IMR-90 (cell line): ENCODE results near the gene USH2A. TPM values are rescaled to one million over a fixed set of nuclear protein-coding genes. Genes with fewer than 3 reads are reported as not detected.

Source experiments
- ATAC-seq: fragments of 200-7000 bp; cut with Tn5 transposase; 2 replicates; pipeline ENCODE4 v1.9.1; 2020; ENCODE audit warnings: low read depth, mild to moderate bottlenecking, moderate library complexity
- BruUV-seq: library from RNA; stranded (reverse); fragments of 400-500 nt; replicated peaks from 2 replicates; lab custom pipeline; 2021; lab: Mats Ljungman, UMichigan
- CTCF ChIA-PET: fragments of 300-600 bp; formaldehyde crosslinking; extraction: SDS; loops from one replicate; lab custom pipeline; 2021; ENCODE audit warnings: antibody characterized with exemption; lab: Yijun Ruan, JAX
- POLR2A ChIA-PET: fragments of 300-600 bp; sonication (Branson Sonifier 250); formaldehyde crosslinking; loops from one replicate; lab custom pipeline; 2022; ENCODE audit warnings: antibody characterized with exemption; ENCODE audit not compliant: unreplicated experiment; lab: Charles Lee
- DNase-seq: peaks from one replicate; pipeline ENCODE4 v3.0.0; 2013
- H2AFZ ChIP-seq: replicated peaks from 2 replicates; pipeline ENCODE3; 2013; ENCODE audit warnings: low read length, mild to moderate bottlenecking; ENCODE audit not compliant: poor library complexity
- H2AK5ac ChIP-seq: 2 replicates; pipeline ENCODE4 v1.6.1; 2013; ENCODE audit warnings: low read depth, low read length, inconsistent platforms
- H2AK9ac ChIP-seq: replicated peaks from 2 replicates; pipeline ENCODE3; 2013; ENCODE audit warnings: mild to moderate bottlenecking, low read depth, low read length, moderate library complexity; ENCODE audit not compliant: poor library complexity
- H2BK120ac ChIP-seq: 2 replicates; pipeline ENCODE4 v1.6.1; 2013; ENCODE audit warnings: low read depth, low read length, inconsistent platforms
- H2BK15ac ChIP-seq: 3 replicates; pipeline ENCODE4 v1.6.1; 2013; ENCODE audit warnings: low read depth, low read length, inconsistent platforms
- H2BK20ac ChIP-seq: 2 replicates; pipeline ENCODE4 v1.6.1; 2013; ENCODE audit warnings: low read depth, mild to moderate bottlenecking, inconsistent platforms, low read length, moderate library complexity
- H2BK5ac ChIP-seq: 2 replicates; pipeline ENCODE4 v1.6.1; 2013; ENCODE audit warnings: mild to moderate bottlenecking, low read depth, low read length, inconsistent platforms; ENCODE audit not compliant: poor library complexity, severe bottlenecking
- H3K14ac ChIP-seq: replicated peaks from 2 replicates; pipeline ENCODE4 v1.6.1; 2013; ENCODE audit warnings: low read depth, low read length, inconsistent platforms
- H3K18ac ChIP-seq: 2 replicates; pipeline ENCODE4 v1.6.1; 2013; ENCODE audit warnings: low read depth, low read length, control low read depth
- H3K23ac ChIP-seq: 2 replicates; pipeline ENCODE4 v1.6.1; 2013; ENCODE audit warnings: low read depth, low read length, inconsistent platforms
- H3K27ac ChIP-seq: 2 replicates; pipeline ENCODE4 v1.5.1; 2013; ENCODE audit warnings: mild to moderate bottlenecking, control low read depth, low read length; ENCODE audit not compliant: insufficient read depth
- H3K27me3 ChIP-seq: 2 replicates; pipeline ENCODE4 v1.6.1; 2013; ENCODE audit warnings: low read length; ENCODE audit not compliant: control insufficient read depth, insufficient read depth
- H3K36me3 ChIP-seq: 2 replicates; pipeline ENCODE4 v1.6.1; 2013; ENCODE audit warnings: low read length, mixed read lengths; ENCODE audit not compliant: control insufficient read depth, insufficient read depth
- H3K4ac ChIP-seq: 2 replicates; pipeline ENCODE4 v1.6.1; 2013; ENCODE audit warnings: low read depth, low read length, inconsistent platforms
- H3K4me1 ChIP-seq: 2 replicates; pipeline ENCODE4 v1.6.1; 2013; ENCODE audit warnings: low read length, mixed read lengths; ENCODE audit not compliant: control insufficient read depth, insufficient read depth
- H3K4me2 ChIP-seq: 2 replicates; pipeline ENCODE4 v1.6.1; 2013; ENCODE audit warnings: low read depth, mild to moderate bottlenecking, control low read depth, low read length, moderate library complexity
- H3K4me3 ChIP-seq: 2 replicates; pipeline ENCODE4 v1.5.1; 2013; ENCODE audit warnings: low read depth, mild to moderate bottlenecking, control low read depth, low read length, moderate library complexity; ENCODE audit not compliant: insufficient read depth
- H3K56ac ChIP-seq: 2 replicates; pipeline ENCODE4 v1.6.1; 2013; ENCODE audit warnings: low read length, inconsistent platforms; ENCODE audit not compliant: insufficient read depth; ENCODE audit errors: extremely low read depth
- H3K79me1 ChIP-seq, 2 experiments: 2 replicates each; pipeline ENCODE4 v1.6.1; 2013; ENCODE audit warnings: low read length in 2 of 2, inconsistent platforms in 1 of 2, low read depth in 1 of 2
- H3K9ac ChIP-seq: 2 replicates; pipeline ENCODE4 v1.6.1; 2013; ENCODE audit warnings: low read depth, low read length, control low read depth
- H3K9me1 ChIP-seq: 2 replicates; pipeline ENCODE4 v1.6.1; 2013; ENCODE audit warnings: low read length, inconsistent platforms; ENCODE audit not compliant: insufficient read depth
- H3K9me3 ChIP-seq: 2 replicates; pipeline ENCODE4 v1.6.1; 2013; ENCODE audit warnings: low read length; ENCODE audit not compliant: control insufficient read depth, insufficient read depth
- H4K20me1 ChIP-seq: 2 replicates; pipeline ENCODE4 v1.6.1; 2013; ENCODE audit warnings: low read length, inconsistent platforms; ENCODE audit not compliant: insufficient read depth
- H4K5ac ChIP-seq: 2 replicates; pipeline ENCODE4 v1.6.1; 2013; ENCODE audit warnings: mild to moderate bottlenecking, low read depth, low read length, control low read depth
- H4K8ac ChIP-seq, 2 experiments: 2 replicates each; pipeline ENCODE4 v1.6.1; 2013; ENCODE audit warnings: low read depth in 2 of 2, low read length in 2 of 2, control low read depth in 1 of 2, inconsistent platforms in 1 of 2
- H4K91ac ChIP-seq: 2 replicates; pipeline ENCODE4 v1.6.1; 2013; ENCODE audit warnings: low read depth, low read length, inconsistent platforms; ENCODE audit not compliant: insufficient read depth
- BHLHE40 ChIP-seq: fragments of 150-350 bp; IDR thresholded peaks from 2 replicates; pipeline ENCODE4 v1.6.1; 2016; ENCODE audit warnings: mild to moderate bottlenecking, low read depth, low read length
- CEBPB ChIP-seq: IDR thresholded peaks from 2 replicates; pipeline ENCODE4 v1.6.1; 2012; ENCODE audit warnings: low read depth, low read length, improper control_type of control experiment
- CHD1 ChIP-seq: IDR thresholded peaks from 2 replicates; pipeline ENCODE4 v1.6.1; 2012; ENCODE audit warnings: low read depth, low read length, improper control_type of control experiment
- FOS ChIP-seq: fragments of 150-350 bp; IDR thresholded peaks from 2 replicates; pipeline ENCODE4 v1.6.1; 2016; ENCODE audit warnings: low read depth, low read length
- MAFK ChIP-seq: IDR thresholded peaks from 2 replicates; pipeline ENCODE4 v1.6.1; 2012; ENCODE audit warnings: low read depth, low read length, improper control_type of control experiment
- MAZ ChIP-seq: IDR thresholded peaks from 2 replicates; pipeline ENCODE4 v1.6.1; 2012; ENCODE audit warnings: low read depth, mild to moderate bottlenecking, low read length, improper control_type of control experiment, moderate library complexity, borderline replicate concordance
- MXI1 ChIP-seq: IDR thresholded peaks from 2 replicates; pipeline ENCODE4 v1.6.1; 2012; ENCODE audit warnings: low read depth, mild to moderate bottlenecking, low read length, moderate library complexity, borderline replicate concordance
- NFE2L2 ChIP-seq: fragments of 150-350 bp; IDR thresholded peaks from 2 replicates; pipeline ENCODE4 v1.6.1; 2016; ENCODE audit warnings: low read depth, mild to moderate bottlenecking, low read length
- POLR2A ChIP-seq: IDR thresholded peaks from 2 replicates; pipeline ENCODE4 v1.6.1; 2012; ENCODE audit warnings: mild to moderate bottlenecking, low read depth, low read length
- RAD21 ChIP-seq: IDR thresholded peaks from 2 replicates; pipeline ENCODE4 v1.6.1; 2012; ENCODE audit warnings: low read length, improper control_type of control experiment
- RCOR1 ChIP-seq: IDR thresholded peaks from 2 replicates; pipeline ENCODE4 v1.6.1; 2012; ENCODE audit warnings: mild to moderate bottlenecking, low read length, improper control_type of control experiment; ENCODE audit not compliant: insufficient replicate concordance
- RFX5 ChIP-seq: IDR thresholded peaks from 2 replicates; pipeline ENCODE4 v1.8.0; 2012; ENCODE audit warnings: low read depth, mild to moderate bottlenecking, low read length, moderate library complexity
- SMC3 ChIP-seq: fragments of 150-350 bp; IDR thresholded peaks from 2 replicates; pipeline ENCODE4 v1.6.1; 2016; ENCODE audit warnings: low read depth, mild to moderate bottlenecking, antibody characterized with exemption, low read length, moderate library complexity
- WGBS, 2 experiments: methylation state at CpG; one replicate each; pipeline versions ENCODE4 v1.1.5 to v1.1.7; 2013; ENCODE audit warnings: missing lambda C conversion rate in 2 of 2; ENCODE audit not compliant: insufficient read length in 1 of 2; ENCODE audit errors: extremely low coverage in 2 of 2; 5-methylcytosine and 5-hydroxymethylcytosine counted together
- dilution Hi-C: fragments of 300-500 bp; cut with HindIII; formaldehyde crosslinking; loops from one replicate; pipeline ENCODE4 v1.14.3; 2018; ENCODE audit warnings: low sequenced_read_pairs; ENCODE audit not compliant: unreplicated experiment
- in situ Hi-C: fragments of 300-500 bp; cut with MboI; formaldehyde crosslinking; loops from 3 replicates; pipeline ENCODE4 v1.14.3; 2019; ENCODE audit warnings: low sequenced_read_pairs, inconsistent platforms, mixed read lengths
- intact Hi-C: fragments of 100-400 bp; cut with micrococcal nuclease; formaldehyde crosslinking; loops from 2 replicates; pipeline ENCODE4 v1.10.0; 2022
- polyA plus RNA-seq, 3 experiments: library from polyadenylated mRNA; depleted of rRNA; stranded (reverse); fragments of >200 nt; gene quantifications; 2 replicates each; pipeline ENCODE4 v1.2.3, GENCODE V29; 2012; ENCODE audit warnings: low replicate concordance in 1 of 3
- total RNA-seq: library from RNA; depleted of rRNA; stranded (reverse); fragments of >200 nt; gene quantifications from 2 replicates; pipeline ENCODE4 v1.2.3, GENCODE V29; 2012
- TF ChIP-seq, protein P1 (sequence below): conservative IDR thresholded peaks from 2 replicates; pipeline ENCODE4 v1.5.1; 2012; ENCODE audit warnings: mild to moderate bottlenecking, low read depth, low read length, improper control_type of control experiment
- TF ChIP-seq, protein P2 (sequence below): fragments of 150-350 bp; IDR thresholded peaks from 2 replicates; pipeline ENCODE4 v1.6.1; 2017; ENCODE audit warnings: mild to moderate bottlenecking, antibody characterized with exemption, low read length, low read depth
- TF ChIP-seq, protein P3 (sequence below): fragments of 150-350 bp; IDR thresholded peaks from 2 replicates; pipeline ENCODE4 v1.6.1; 2016; ENCODE audit warnings: low read depth, mild to moderate bottlenecking, low read length, moderate library complexity, borderline replicate concordance

Gene USH2A
- total and polyA plus RNA-seq, 2 of the 4 experiments (the other 2 are of a cell fraction): under 0.01 to 0.02 TPM

DNA sequence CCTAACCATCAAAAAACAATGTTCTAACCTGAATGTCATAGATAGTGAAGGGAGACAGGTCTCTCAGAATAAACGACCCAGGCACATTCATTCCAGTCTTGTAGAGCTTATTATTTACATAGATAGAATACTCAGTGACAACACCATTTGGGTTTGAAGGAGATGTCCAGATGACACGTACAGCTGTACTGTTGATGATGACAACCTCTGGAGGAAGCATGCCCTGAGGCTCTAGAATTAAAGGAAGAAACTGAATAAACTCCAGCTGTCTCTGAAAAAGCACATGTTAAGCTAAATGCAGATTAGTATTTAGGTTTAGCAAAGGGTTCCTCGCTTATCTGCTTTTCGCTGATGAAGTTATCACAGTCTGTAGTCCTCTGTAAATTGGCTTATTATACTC lies 579.0 kb downstream of the USH2A start:
- Histone ChIP-seq H4K20me1 (no peaks in the 10 kb centered on the region), H3K4me1 (peaks cover 6% of the 10 kb centered on the region), H2AK5ac (no peak overlapping the region), H2BK120ac (peak overlapping the region; percentile 40; the same call in 1 of the 2 replicates), H3K79me1 (no peaks in the 10 kb centered on the region), H3K36me3 (no peaks in the 10 kb centered on the region), H2BK20ac (peak overlapping the region; percentile 73; the same call in 1 of the 2 replicates), H3K4me2 (no peak overlapping the region), H3K4ac (peak overlapping the region; percentile 24; the same call in 1 of the 2 replicates), H4K91ac (no peak overlapping the region), H3K27me3 (no peaks in the 10 kb centered on the region), H3K9ac (no peak overlapping the region), H2BK15ac (peak overlapping the region; percentile 47; the same call in 1 of the 3 replicates), H3K23ac (peak overlapping the region; percentile 12; the same call in 1 of the 2 replicates), H2AFZ (no peak overlapping the region), H3K9me1 (peaks cover 6% of the 10 kb centered on the region; the same call in 1 of the 2 replicates), H4K8ac (peak overlapping the region in 1 of 2 experiments; percentile 6; a peak in 1 of 4 replicates), H4K5ac (peak overlapping the region; percentile 44; the same call in 1 of the 2 replicates), H3K18ac (peak overlapping the region; percentile 52; the same call in 1 of the 2 replicates), H3K4me3 (no peak overlapping the region), H2BK5ac (peak overlapping the region; percentile 85), H3K56ac (no peak overlapping the region), H3K27ac (no peak overlapping the region), H2AK9ac (no peak overlapping the region), H3K9me3 (no peaks in the 10 kb centered on the region), H3K14ac (no peak overlapping the region)
- TF ChIP-seq POLR2A (no peak), MXI1 (no peak), CEBPB (no peak), BHLHE40 (no peak), CHD1 (no peak), RCOR1 (no peak), NFE2L2 (no peak), RAD21 (no peak), FOS (no peak), RFX5 (no peak), MAZ (no peak), SMC3 (no peak), MAFK (no peak)
- TF ChIP-seq, protein P1, sequence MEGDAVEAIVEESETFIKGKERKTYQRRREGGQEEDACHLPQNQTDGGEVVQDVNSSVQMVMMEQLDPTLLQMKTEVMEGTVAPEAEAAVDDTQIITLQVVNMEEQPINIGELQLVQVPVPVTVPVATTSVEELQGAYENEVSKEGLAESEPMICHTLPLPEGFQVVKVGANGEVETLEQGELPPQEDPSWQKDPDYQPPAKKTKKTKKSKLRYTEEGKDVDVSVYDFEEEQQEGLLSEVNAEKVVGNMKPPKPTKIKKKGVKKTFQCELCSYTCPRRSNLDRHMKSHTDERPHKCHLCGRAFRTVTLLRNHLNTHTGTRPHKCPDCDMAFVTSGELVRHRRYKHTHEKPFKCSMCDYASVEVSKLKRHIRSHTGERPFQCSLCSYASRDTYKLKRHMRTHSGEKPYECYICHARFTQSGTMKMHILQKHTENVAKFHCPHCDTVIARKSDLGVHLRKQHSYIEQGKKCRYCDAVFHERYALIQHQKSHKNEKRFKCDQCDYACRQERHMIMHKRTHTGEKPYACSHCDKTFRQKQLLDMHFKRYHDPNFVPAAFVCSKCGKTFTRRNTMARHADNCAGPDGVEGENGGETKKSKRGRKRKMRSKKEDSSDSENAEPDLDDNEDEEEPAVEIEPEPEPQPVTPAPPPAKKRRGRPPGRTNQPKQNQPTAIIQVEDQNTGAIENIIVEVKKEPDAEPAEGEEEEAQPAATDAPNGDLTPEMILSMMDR: no peak
- TF ChIP-seq, protein P2, sequence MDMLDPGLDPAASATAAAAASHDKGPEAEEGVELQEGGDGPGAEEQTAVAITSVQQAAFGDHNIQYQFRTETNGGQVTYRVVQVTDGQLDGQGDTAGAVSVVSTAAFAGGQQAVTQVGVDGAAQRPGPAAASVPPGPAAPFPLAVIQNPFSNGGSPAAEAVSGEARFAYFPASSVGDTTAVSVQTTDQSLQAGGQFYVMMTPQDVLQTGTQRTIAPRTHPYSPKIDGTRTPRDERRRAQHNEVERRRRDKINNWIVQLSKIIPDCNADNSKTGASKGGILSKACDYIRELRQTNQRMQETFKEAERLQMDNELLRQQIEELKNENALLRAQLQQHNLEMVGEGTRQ: no peak
- TF ChIP-seq, protein P3, sequence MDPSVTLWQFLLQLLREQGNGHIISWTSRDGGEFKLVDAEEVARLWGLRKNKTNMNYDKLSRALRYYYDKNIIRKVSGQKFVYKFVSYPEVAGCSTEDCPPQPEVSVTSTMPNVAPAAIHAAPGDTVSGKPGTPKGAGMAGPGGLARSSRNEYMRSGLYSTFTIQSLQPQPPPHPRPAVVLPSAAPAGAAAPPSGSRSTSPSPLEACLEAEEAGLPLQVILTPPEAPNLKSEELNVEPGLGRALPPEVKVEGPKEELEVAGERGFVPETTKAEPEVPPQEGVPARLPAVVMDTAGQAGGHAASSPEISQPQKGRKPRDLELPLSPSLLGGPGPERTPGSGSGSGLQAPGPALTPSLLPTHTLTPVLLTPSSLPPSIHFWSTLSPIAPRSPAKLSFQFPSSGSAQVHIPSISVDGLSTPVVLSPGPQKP: no peak
- in situ Hi-C loops: loop anchor here (25.0 kb wide), 1 partner anchor 893 kb away; no protein-coding TSS in a partner anchor
- BruUV-seq: no TSS peak
- WGBS, 2 experiments: 40% methylated on average over 1 of the region's 4 CpGs; no CpG with 5 or more reads in 1 of the 2 experiments
- POLR2A ChIA-PET: no interaction called here
- intact Hi-C loops: no loop called here
- CTCF ChIA-PET: interaction anchor here (2.2 kb wide), 1 partner anchor 134 kb away, joined by 5 read pairs; no protein-coding TSS in a partner anchor
- dilution Hi-C loops: no loop called here
- ATAC-seq (no peak), DNase-seq (no peak)
